Fibroblast of mammary gland (primary cell): ENCODE data around the gene ZNF619.
A peak's percentile ranks its signal among the peaks of the same experiment; 100 is the strongest.

Experiments used
- DNase-seq: peaks from one replicate; pipeline ENCODE4 v3.0.0-alpha.2; 2010; ENCODE audit warnings: low read depth
- H3K4me3 ChIP-seq: 2 replicates; pipeline ENCODE4 v1.5.1; 2011; ENCODE audit warnings: low read depth, mild to moderate bottlenecking, low read length, moderate library complexity; ENCODE audit not compliant: control insufficient read depth
- TF ChIP-seq, protein P1 (sequence below): conservative IDR thresholded peaks from 2 replicates; pipeline ENCODE4 v1.5.1; 2011; ENCODE audit warnings: low read depth, low read length, inconsistent platforms; ENCODE audit not compliant: control insufficient read depth, insufficient read depth

The ZNF619 gene

DNA sequence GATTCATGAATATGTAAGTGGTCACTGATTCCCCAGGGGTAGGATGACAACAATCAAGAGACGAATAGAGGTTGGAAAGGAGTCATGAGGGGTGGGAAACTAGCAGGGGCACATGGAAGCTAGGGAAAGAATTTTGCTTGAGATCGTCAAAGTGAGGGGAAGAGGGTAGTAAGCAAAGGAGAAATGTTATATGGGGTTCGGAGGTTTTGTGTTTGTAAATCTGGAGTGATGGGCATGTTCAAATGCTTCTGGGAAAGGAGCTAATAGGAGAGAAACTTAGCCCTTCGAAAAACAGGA lies 11.9 kb upstream of the ZNF619 start:
- H3K4me3 ChIP-seq: no peak overlapping the region
- DNase-seq: no peak
- TF ChIP-seq, protein P1, sequence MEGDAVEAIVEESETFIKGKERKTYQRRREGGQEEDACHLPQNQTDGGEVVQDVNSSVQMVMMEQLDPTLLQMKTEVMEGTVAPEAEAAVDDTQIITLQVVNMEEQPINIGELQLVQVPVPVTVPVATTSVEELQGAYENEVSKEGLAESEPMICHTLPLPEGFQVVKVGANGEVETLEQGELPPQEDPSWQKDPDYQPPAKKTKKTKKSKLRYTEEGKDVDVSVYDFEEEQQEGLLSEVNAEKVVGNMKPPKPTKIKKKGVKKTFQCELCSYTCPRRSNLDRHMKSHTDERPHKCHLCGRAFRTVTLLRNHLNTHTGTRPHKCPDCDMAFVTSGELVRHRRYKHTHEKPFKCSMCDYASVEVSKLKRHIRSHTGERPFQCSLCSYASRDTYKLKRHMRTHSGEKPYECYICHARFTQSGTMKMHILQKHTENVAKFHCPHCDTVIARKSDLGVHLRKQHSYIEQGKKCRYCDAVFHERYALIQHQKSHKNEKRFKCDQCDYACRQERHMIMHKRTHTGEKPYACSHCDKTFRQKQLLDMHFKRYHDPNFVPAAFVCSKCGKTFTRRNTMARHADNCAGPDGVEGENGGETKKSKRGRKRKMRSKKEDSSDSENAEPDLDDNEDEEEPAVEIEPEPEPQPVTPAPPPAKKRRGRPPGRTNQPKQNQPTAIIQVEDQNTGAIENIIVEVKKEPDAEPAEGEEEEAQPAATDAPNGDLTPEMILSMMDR: no peak

GRCh38 chr3:40465456-40465855 lies 11.5 kb upstream of the ZNF619 start:
- H3K4me3 ChIP-seq: no peak overlapping the region
- TF ChIP-seq, protein P1: no peak
- no peak for DNase-seq

DNA sequence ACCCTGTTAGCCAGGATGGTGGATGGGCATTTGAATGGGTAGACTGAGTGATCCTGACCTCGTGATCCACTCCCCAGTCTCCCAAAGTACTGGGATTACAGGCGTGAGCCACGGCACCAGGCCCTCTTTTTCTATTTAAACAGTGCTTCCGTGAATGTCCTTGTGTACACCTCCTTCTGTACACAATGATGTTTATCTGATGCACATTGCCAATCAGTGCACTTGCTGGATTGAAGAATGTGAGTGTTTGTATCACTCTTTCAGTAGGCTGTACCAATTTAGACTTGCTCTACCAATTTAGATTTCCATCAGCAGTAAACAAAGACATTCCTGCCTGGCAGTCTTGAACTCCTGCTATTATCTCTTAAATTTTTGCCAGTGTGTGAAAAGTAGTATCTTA lies 8.9 kb upstream of the ZNF619 start:
- no peak overlapping the region for H3K4me3 ChIP-seq
- no peak for DNase-seq
- TF ChIP-seq, protein P1: no peak

DNA sequence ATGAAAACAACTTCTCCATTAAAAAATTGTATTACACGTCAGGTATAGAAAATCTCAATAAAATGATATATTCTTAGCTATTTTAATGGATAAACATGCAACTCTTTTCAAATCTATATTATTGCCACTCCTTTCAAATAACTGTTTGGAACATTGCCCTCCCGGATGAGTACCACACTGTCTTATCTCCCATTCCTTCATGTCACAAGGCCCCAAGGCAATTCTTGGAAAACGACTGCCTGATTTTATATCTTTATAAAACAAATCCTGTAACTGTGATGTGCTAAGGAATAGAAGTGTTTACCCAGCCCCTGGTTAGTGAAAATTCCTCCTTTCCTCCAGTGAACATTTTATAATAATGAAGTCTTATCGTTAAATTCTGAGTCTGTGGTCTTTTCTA lies 6.2 kb upstream of the ZNF619 start:
- DNase-seq: no peak
- no peak overlapping the region for H3K4me3 ChIP-seq
- TF ChIP-seq, protein P1: no peak

- TF ChIP-seq, protein P1: no peak
- DNase-seq: no peak
- H3K4me3 ChIP-seq: peak overlapping the region; percentile 85
These were observed 744 bp downstream of the ZNF619 start for GRCh38 chr3:40477666-40478065.

DNA sequence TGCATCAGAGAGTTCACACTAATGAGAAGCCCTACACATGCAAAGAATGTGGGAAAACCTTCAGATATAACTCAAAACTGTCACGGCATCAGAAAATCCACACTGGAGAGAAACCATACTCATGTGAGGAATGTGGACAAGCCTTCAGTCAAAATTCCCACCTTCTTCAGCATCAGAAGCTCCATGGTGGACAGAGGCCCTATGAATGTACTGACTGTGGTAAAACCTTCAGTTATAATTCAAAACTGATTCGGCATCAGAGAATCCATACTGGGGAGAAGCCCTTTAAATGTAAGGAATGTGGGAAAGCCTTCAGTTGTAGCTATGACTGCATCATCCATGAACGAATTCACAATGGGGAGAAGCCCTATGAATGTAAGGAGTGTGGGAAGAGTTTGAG lies 10.2 kb downstream of the ZNF619 start:
- DNase-seq: no peak
- no peak overlapping the region for H3K4me3 ChIP-seq
- TF ChIP-seq, protein P1: no peak

GRCh38 chr3:40490916-40491315 lies 14.0 kb downstream of the ZNF619 start:
- TF ChIP-seq, protein P1: no peak
- DNase-seq: peak; percentile 72
- H3K4me3 ChIP-seq: no peak overlapping the region
